ENCODE data around the gene MAP6. TPM values are rescaled to one million over a fixed set of nuclear protein-coding genes. Genes with fewer than 3 reads are reported as not detected.
"Not testable (repeated sequence)": the region's sequence is repeated elsewhere in the genome, so short reads cannot be mapped to it uniquely, and the experiment has no call there.

MAP6 gene
- total RNA-seq, 6 experiments from 2014 or later = 0.53 to 4.3 (median 0.96) TPM

DNA sequence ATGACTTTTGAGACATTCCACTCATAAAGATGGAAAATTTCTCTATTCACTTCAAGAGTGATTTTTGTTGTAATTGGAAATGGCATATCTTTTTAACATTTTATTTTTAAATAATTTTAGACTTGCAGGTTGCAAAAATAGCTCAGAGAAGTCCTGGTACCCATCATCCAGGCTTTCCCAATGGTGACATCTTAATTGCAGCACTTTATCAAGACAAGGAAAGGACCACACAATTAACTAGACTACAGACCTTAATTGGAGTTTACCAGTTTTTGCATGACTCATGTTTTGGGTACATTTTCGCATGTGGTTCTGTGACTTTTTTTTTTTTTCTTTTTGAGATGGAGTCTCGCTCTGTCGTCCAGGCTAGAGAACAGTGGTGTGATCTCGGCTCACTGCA is 23.0 kb upstream of the MAP6 start:
- Mint-ChIP-seq H3K27ac (no peak overlapping the region), H3K27me3 (ENCODE audit: insufficient read depth) (peaks cover 53% of the 10 kb centered on the region), H3K36me3 (ENCODE audit: low read depth) (no peaks in the 10 kb centered on the region), H3K9me3 (peaks cover 1% of the 10 kb centered on the region; the same call in 1 of the 2 replicates), H3K4me1 (ENCODE audit: low read depth) (peaks cover 6% of the 10 kb centered on the region), H3K4me3 (no peak overlapping the region)
- DNase-seq = no peak
- TF ChIP-seq, protein P1, sequence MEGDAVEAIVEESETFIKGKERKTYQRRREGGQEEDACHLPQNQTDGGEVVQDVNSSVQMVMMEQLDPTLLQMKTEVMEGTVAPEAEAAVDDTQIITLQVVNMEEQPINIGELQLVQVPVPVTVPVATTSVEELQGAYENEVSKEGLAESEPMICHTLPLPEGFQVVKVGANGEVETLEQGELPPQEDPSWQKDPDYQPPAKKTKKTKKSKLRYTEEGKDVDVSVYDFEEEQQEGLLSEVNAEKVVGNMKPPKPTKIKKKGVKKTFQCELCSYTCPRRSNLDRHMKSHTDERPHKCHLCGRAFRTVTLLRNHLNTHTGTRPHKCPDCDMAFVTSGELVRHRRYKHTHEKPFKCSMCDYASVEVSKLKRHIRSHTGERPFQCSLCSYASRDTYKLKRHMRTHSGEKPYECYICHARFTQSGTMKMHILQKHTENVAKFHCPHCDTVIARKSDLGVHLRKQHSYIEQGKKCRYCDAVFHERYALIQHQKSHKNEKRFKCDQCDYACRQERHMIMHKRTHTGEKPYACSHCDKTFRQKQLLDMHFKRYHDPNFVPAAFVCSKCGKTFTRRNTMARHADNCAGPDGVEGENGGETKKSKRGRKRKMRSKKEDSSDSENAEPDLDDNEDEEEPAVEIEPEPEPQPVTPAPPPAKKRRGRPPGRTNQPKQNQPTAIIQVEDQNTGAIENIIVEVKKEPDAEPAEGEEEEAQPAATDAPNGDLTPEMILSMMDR (IDR thresholded peaks at IDR 0.05) = no peak

DNA sequence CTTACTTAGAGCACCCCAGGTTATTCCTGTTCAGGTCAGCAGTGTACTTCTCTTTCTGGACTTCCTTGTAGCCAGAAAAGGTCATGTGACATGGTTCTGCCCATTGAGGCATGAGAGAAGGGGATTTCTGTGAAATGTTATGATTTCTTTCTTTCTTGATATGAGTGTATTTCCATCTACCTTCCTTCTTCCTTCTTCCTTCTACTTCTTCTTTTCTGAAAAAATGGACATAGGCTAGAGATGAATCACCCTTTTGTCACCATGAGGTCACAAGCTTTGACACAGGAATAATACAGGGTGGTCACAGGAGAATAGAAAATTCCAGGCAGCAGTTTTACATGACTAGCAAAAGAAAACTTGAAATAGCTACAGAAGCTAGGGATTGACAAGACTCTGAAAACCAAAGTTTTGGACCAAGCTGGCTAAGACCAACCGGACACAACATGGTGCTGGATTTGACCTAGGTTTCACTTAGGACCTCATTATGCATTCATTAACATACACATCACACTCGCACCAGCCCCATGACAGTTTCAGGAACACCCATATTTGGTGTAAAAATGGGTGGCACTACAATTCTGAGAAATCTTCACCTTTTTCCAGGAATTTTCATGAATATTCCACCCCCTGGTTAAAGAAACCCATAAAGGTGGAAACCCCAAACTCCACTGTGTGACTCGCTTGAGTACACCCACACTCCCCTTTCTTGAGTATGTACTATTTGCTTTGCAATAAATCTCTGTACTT is 21.2 kb upstream of the MAP6 start:
- Mint-ChIP-seq H3K36me3 (ENCODE audit: low read depth) (peaks cover 4% of the 10 kb centered on the region; the same call in 1 of the 2 replicates), H3K27ac (no peak overlapping the region), H3K4me3 (no peak overlapping the region), H3K9me3 (peaks cover 19% of the 10 kb centered on the region), H3K27me3 (ENCODE audit: insufficient read depth) (peaks cover 45% of the 10 kb centered on the region), H3K4me1 (ENCODE audit: low read depth) (peaks cover 6% of the 10 kb centered on the region)
- no peak for DNase-seq
- TF ChIP-seq, protein P1 (IDR thresholded peaks at IDR 0.05) = no peak

DNA sequence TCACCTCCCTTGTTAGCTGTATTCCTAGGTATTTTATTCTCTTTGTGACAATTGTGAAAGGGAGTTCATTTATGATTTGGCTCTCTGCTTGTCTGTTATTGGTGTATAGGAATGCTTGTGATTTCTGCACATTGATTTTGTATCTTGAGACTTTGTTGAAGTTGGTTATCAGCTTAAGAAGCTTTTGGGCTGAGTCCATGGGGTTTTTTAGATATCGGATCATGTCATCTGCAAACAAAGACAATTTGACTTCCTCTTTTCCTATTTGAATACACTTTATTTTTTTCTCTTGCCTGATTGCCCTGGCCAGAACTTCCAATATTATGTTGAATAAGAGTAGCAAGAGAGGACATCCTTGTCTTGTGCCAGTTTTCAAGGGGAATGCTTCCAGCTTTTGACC is 15.0 kb upstream of the MAP6 start:
- not testable (repeated sequence) for H3K4me3 Mint-ChIP-seq; H3K4me1 Mint-ChIP-seq (ENCODE audit: low read depth); H3K27ac Mint-ChIP-seq; DNase-seq
- H3K27me3 Mint-ChIP-seq (ENCODE audit: insufficient read depth) = peaks cover 31% of the 10 kb centered on the region
- H3K9me3 Mint-ChIP-seq = peaks cover 23% of the 10 kb centered on the region
- peaks cover 10% of the 10 kb centered on the region; the same call in 1 of the 2 replicates for H3K36me3 Mint-ChIP-seq (ENCODE audit: low read depth)

DNA sequence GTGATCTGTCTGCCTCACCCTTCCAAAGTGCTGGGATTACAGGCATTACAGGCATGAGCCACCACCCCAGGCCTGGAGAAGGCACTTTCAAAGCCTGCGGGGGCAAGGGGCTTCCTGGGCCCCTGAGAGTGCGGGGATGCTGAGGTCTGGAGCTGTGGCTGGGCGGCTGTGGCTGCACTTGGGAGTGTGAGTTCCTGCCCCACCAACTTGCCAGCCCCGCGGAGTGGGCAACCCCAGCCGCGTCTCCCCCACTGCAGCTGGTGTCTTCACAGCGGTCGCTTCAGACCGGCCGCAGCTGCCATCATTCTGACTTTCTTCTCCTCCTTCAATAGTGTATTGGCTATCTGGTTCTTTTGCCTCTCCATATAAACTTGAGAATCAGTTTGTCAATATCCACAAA is 10.7 kb upstream of the MAP6 start:
- H3K27ac Mint-ChIP-seq = no peak overlapping the region
- TF ChIP-seq, protein P1 (IDR thresholded peaks at IDR 0.05) = no peak
- H3K9me3 Mint-ChIP-seq = no peaks in the 10 kb centered on the region; the same call in 1 of the 2 replicates
- H3K27me3 Mint-ChIP-seq (ENCODE audit: insufficient read depth) = peaks cover 14% of the 10 kb centered on the region
- DNase-seq = no peak
- H3K4me1 Mint-ChIP-seq (ENCODE audit: low read depth) = no peaks in the 10 kb centered on the region
- no peak overlapping the region for H3K4me3 Mint-ChIP-seq
- 0 out of 2 replicates have a peak, but pooled peaks cover 1% of the 10 kb centered on the region for H3K36me3 Mint-ChIP-seq (ENCODE audit: low read depth)

DNA sequence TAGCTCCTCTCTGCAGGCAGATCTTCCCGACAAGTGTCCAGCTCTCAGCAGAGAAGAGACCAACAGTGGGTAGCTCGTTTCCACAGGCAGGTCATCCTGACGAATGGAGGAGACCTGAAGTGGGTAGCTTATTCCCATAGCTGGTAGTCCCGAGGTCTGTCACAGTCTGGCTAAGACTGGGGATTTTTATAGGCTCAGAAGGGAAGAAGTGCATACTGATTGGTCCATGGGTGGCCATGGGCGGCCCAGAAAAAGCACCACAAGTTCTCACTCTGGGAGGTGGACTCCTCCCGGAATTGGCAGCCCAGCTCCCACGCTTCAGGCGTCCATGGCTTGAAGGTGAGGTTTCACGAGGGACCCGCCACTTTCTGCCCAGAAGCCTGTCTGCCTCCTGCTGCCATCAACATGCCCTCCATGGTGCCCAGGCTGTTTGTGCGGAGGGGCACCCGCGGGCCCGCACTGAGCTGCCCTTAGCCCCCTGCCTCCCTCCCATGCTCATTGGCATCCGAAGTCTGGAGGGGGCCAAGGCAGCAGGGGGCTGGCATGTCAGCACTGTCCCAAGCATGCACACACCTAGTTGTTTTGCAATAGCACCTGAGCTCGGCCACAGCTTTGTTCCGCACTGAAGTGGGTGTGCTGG is 9.9 kb upstream of the MAP6 start:
- H3K4me3 Mint-ChIP-seq = no peak overlapping the region
- H3K27me3 Mint-ChIP-seq (ENCODE audit: insufficient read depth) = peaks cover 14% of the 10 kb centered on the region
- H3K36me3 Mint-ChIP-seq (ENCODE audit: low read depth) = no peaks in the 10 kb centered on the region
- no peaks in the 10 kb centered on the region for H3K4me1 Mint-ChIP-seq (ENCODE audit: low read depth)
- H3K9me3 Mint-ChIP-seq = peaks cover 7% of the 10 kb centered on the region; the same call in 1 of the 2 replicates
- DNase-seq = no peak
- H3K27ac Mint-ChIP-seq = no peak overlapping the region
- TF ChIP-seq, protein P1 (IDR thresholded peaks at IDR 0.05) = no peak

DNA sequence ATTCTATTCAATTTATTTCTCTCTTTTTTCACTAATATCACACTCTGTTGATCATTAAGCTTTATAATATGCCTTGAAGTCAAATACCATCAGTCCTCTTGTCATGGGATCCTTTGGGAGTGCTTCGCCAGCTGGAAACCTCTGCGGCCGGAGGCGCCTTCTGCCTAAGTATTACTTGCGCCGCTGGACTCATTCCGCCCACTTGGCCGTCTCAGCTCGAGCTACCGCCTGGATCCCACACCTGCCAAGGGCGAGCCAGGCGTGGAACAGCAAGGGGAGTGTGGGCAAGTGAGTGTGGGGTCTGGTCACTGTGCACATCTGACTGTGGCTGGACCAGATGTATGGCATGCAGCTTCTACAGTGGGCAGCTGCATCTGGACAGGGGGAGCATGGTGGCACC is 9.1 kb upstream of the MAP6 start:
- peaks cover 7% of the 10 kb centered on the region; the same call in 1 of the 2 replicates for H3K9me3 Mint-ChIP-seq

More for the DNA sequence above, 9.1 kb upstream of the MAP6 start:
- Mint-ChIP-seq H3K27ac (no peak overlapping the region), H3K27me3 (ENCODE audit: insufficient read depth) (peaks cover 11% of the 10 kb centered on the region), H3K36me3 (ENCODE audit: low read depth) (no peaks in the 10 kb centered on the region), H3K4me1 (ENCODE audit: low read depth) (no peaks in the 10 kb centered on the region), H3K4me3 (no peak overlapping the region)
- DNase-seq = no peak
- TF ChIP-seq, protein P1 (IDR thresholded peaks at IDR 0.05) = no peak
